GM21737 (cell line): ENCODE results near the gene PDE2A.
A peak's percentile ranks its signal among the peaks of the same experiment; 100 is the strongest.

ENCODE experiments used
- ATAC-seq: cut with Tn5 transposase; IDR thresholded peaks from one replicate; pipeline ENCODE4 v1.9.1; 2021; ENCODE audit warnings: mild to moderate bottlenecking, moderate library complexity; ENCODE audit not compliant: unreplicated experiment

Gene PDE2A

GRCh38 chr11:72617080-72617762 is 57.0 kb downstream of the PDE2A start:
- no peak for ATAC-seq

GRCh38 chr11:72616655-72617054 is 57.6 kb downstream of the PDE2A start:
- ATAC-seq, result no peak

- ATAC-seq, result no peak
These were observed 58.9 kb downstream of the PDE2A start for GRCh38 chr11:72615329-72615728.

- no peak for ATAC-seq
These were observed 59.8 kb downstream of the PDE2A start for GRCh38 chr11:72614381-72614780.

GRCh38 chr11:72613977-72614376 is 60.2 kb downstream of the PDE2A start:
- peak; percentile 59 for ATAC-seq

- no peak for ATAC-seq
These were observed 60.8 kb downstream of the PDE2A start for GRCh38 chr11:72613450-72613849.

GRCh38 chr11:72609476-72609875 is 64.7 kb downstream of the PDE2A start:
- no peak for ATAC-seq

GRCh38 chr11:72609045-72609444 is 65.2 kb downstream of the PDE2A start:
- ATAC-seq, result no peak

GRCh38 chr11:72607496-72607895 is 66.7 kb downstream of the PDE2A start:
- ATAC-seq, result no peak

- ATAC-seq, result no peak
These were observed 67.3 kb downstream of the PDE2A start for GRCh38 chr11:72606748-72607468.

GRCh38 chr11:72605973-72606747 is 68.1 kb downstream of the PDE2A start:
- ATAC-seq, result no peak

GRCh38 chr11:72604256-72604655 is 70.0 kb downstream of the PDE2A start:
- no peak for ATAC-seq

- no peak for ATAC-seq
These were observed 71.8 kb downstream of the PDE2A start for GRCh38 chr11:72602250-72602904.

- no peak for ATAC-seq
These were observed 73.7 kb downstream of the PDE2A start for GRCh38 chr11:72600557-72600956.

GRCh38 chr11:72599325-72600117 is 74.7 kb downstream of the PDE2A start:
- no peak for ATAC-seq

GRCh38 chr11:72598906-72599305 is 75.3 kb downstream of the PDE2A start:
- ATAC-seq, result no peak

- no peak for ATAC-seq
These were observed 75.8 kb downstream of the PDE2A start for GRCh38 chr11:72598466-72598865.

- ATAC-seq, result no peak
These were observed 76.5 kb downstream of the PDE2A start for GRCh38 chr11:72597721-72598120.

- no peak for ATAC-seq
These were observed 78.9 kb downstream of the PDE2A start for GRCh38 chr11:72595292-72595684.

GRCh38 chr11:72594493-72595291 is 79.5 kb downstream of the PDE2A start:
- no peak for ATAC-seq
